Fibroblast of skin of left quadriceps (primary cell): ENCODE results near the gene LDHA.
A peak's percentile ranks its signal among the peaks of the same experiment; 100 is the strongest.
"Not testable (repeated sequence)": the region's sequence is repeated elsewhere in the genome, so short reads cannot be mapped to it uniquely, and the experiment has no call there.

ENCODE experiments used
- DNase-seq, 2 experiments: peaks; one replicate each; pipeline ENCODE4 v3.0.0-alpha.2; 2013; ENCODE audit warnings: low read depth in 2 of 2

The LDHA gene

DNA sequence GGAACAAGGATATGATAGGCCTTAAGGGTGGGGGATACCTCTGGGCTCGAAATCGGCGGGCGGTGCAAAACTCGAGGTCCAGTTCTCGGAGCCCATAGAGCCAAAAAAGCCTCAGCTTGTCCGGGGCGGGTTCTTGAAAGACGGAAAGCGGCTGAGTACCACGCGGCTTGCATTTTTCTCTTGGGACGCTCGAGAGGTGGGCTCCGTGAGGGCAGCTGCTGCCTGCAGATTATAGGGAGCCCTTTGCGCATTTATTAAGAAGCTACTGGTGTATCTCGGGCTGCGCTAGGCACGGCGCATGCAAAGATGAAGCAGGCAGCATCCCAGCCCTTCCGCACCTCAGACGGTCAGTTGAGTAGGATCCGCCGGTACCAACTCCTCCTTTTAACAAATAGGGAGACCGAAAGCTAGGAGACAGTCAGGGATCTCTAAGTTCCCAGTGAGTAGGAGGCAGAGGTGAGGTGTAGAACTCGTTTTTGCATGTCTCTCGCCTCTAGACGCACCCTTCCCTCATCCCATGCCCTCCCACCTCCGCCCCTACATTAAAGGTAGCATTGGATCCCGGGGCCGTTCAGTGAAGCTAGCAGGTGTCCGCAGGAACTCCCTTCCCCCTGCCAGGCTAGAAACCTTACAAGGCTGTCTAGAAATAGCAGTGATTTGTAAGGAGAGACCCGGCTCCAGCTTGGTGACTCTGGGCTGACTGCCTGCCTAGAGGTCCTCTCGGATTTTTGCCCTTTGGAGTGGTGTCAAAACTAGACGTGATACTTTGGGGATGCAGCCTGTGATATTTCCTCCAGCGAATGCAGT, 768 bp downstream of the LDHA start:
- DNase-seq, result no peak

GRCh38 chr11:18395735-18396504, 1.6 kb downstream of the LDHA start:
- DNase-seq, result peak; percentile 98

DNA sequence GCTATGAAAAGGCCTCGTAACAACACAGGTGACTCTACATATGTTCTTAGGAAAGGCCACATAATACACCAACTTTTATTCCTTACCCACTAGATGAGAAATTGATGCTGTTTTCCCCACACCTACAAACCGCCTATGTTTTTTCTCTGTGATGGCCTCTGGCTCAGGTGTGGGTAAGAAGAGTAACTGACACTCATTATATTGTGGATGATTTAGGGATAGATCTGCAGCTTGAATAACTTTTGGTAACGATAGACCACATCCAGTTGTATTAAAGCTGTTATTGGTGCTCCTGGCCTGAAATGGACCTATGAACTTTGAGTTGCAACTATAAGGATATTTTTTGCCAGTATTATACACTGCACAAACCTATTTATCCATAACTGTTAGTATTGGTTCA, 3.6 kb downstream of the LDHA start:
- DNase-seq, result no peak

- not testable (repeated sequence) for DNase-seq
Observed at GRCh38 chr11:18401077-18401476, 6.7 kb downstream of the LDHA start.

DNA sequence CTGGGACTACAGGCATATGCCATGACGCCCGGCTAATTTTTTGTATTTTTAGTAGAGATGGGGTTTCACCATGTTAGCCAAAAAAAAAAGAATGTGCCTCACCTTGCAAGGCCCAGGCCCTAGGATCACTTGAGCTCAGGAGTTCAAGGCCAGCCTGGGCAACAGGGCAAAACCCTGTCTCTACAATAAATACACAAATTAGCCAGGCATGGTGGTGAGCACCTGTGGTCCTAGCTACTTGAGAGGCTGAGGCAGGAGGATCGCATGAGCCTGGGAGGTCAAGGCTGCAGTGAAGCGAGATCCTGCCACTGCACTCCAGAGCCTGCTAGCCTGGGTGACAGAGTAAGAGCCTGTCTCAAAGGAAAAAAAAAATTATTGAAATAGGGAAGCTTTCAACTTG, 9.7 kb downstream of the LDHA start:
- DNase-seq, result no peak

DNA sequence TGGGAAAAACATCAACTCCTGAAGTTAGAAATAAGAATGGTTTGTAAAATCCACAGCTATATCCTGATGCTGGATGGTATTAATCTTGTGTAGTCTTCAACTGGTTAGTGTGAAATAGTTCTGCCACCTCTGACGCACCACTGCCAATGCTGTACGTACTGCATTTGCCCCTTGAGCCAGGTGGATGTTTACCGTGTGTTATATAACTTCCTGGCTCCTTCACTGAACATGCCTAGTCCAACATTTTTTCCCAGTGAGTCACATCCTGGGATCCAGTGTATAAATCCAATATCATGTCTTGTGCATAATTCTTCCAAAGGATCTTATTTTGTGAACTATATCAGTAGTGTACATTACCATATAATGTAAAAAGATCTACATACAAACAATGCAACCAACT, 13.0 kb downstream of the LDHA start:
- DNase-seq, result not testable (repeated sequence)

GRCh38 chr11:18408558-18409291, 14.4 kb downstream of the LDHA start:
- DNase-seq, result no peak

DNA sequence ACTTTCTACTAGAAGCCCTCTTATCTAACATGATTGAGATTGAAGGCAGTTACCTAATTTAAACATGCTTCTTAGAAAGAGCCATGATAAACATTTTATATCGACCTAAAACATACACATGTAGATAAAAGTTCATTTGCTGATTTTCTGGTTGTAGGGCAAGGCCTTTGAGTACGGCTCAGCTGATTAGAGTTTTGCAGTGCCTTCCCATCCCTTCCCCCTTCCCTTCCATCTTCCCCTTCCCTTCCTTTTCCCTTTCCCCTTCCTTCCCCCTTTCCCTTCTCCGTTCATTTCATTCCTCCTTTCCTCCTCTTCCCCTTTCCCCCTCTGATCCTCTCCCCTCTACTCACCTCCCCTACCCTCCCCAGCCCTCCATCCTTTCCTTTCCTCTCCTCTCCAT, 22.1 kb downstream of the LDHA start:
- DNase-seq, result no peak

GRCh38 chr11:18419040-18419439, 24.7 kb downstream of the LDHA start:
- DNase-seq, result no peak

DNA sequence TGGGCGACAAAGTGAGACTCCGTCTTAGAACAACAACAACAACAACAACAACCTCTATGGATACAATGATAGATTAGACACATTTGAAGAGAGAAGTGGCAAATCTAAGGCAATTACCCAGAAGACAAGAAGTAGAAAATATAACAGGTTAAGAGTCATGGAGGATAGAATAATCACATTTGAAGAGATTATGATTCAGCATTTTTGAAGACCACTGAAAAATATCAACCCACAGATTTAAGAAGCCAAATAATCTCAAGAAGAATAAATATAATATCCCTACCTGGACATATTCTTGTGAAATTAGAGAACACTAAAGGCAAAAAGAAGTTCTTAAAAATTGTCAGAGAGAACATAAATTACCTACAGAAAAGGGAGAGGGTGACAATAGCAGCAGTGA, 25.7 kb downstream of the LDHA start:
- no peak for DNase-seq

- DNase-seq, result no peak
Observed at GRCh38 chr11:18427240-18427639, 32.9 kb downstream of the LDHA start.

- DNase-seq, result no peak
Observed at GRCh38 chr11:18429332-18429731, 35.0 kb downstream of the LDHA start.

DNA sequence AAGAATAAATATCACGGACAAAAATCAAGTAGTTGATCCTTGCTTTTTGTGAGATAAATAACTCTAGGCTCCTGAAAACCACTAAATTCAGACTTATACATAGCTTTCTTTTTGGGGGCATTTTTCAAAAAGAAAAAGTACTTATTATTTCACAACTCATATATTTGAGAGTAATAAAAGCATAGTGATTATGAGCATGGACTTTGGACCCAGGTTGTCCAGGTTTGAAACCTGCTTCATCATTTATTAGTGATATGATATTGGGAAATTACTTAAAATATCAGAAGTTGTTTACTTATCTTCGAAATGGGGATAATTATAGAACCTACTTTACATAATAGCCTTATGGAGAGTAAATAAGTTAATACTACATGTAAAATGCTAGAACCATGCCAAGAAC, 44.3 kb downstream of the LDHA start:
- no peak for DNase-seq

DNA sequence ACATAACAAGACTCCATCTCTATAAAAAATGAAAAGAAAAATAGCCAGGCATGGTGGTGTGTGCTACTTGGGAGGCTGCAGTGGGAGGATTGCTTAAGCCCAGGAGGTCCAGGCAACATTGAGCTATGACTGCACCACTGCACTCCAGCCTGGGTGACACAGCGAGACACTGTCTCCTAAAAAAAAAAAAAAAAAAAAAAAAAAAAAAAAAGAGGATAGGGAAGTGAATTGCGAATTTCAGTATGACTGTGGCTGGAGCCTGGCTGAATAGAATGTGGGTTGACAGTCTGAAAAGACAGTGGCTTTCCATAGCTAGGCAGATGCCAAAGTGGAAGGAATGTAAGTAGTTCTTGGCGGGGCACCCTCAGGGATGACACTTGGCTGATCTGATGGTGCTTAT, 54.9 kb downstream of the LDHA start:
- no peak for DNase-seq

- no peak for DNase-seq
Observed at GRCh38 chr11:18452927-18453326, 58.6 kb downstream of the LDHA start.

GRCh38 chr11:18455686-18456372, 61.5 kb downstream of the LDHA start, which contains the start of gene LDHAL6A:
Gene LDHAL6A (plus strand): TSS chr11:18455856. CDS start chr11:18456681, 825 bp downstream.
- no peak for DNase-seq

DNA sequence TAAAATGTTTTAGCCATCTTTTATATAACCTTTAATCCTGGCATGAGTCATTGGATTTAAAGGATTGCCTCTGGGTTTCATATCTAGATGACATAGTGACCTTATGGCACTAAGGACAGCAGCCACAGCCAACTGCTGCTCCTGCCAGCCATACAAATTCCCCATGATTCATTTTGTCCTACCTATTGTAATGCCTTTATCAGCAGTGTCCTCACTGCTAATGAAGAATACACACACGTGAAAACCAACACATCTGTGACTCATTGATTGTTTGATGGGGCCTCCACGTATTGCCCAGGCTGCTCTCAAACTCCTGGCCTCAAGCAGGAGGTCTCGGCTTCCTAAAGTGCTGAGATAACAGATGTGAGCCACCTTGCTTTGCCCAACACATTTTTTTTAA, 63.1 kb downstream of the LDHA start:
- no peak for DNase-seq
